OCI-LY3 (cell line): Measurements from ENCODE around the gene CGREF1.

Experiments
- H2AFZ ChIP-seq: fragments of 200-600, 300-600 bp; shearing (Covaris generic); 2 replicates; pipeline ENCODE4 v1.6.0; 2014; ENCODE audit warnings: antibody characterized with exemption, low read depth, low read length
- H3K27ac ChIP-seq: fragments of 200-600, 300-600 bp; sonication (generic); 2 replicates; pipeline ENCODE4 v1.5.1; 2014; ENCODE audit warnings: mild to moderate bottlenecking, low read length, moderate library complexity, mixed read lengths
- H3K27me3 ChIP-seq: fragments of 200-600, 300-600 bp; sonication (generic); 2 replicates; pipeline ENCODE4 v1.6.1; 2014; ENCODE audit warnings: low read depth, low read length, mixed read lengths
- H3K36me3 ChIP-seq: fragments of 200-600, 300-600 bp; sonication (generic); replicated peaks from 2 replicates; pipeline ENCODE3; 2014; ENCODE audit warnings: low read depth, low read length, mixed read lengths
- H3K4me1 ChIP-seq: fragments of 300-600, 200-600 bp; sonication (generic); 2 replicates; pipeline ENCODE4 v1.6.1; 2014; ENCODE audit warnings: low read length, mixed read lengths
- H3K4me2 ChIP-seq: fragments of 200-600, 300-600 bp; sonication (generic); 2 replicates; pipeline ENCODE4 v1.6.1; 2014; ENCODE audit warnings: low read length, mixed read lengths
- H3K4me3 ChIP-seq: fragments of 300-600, 200-600 bp; sonication (generic); 2 replicates; pipeline ENCODE4 v1.5.1; 2014; ENCODE audit warnings: antibody characterized with exemption, mild to moderate bottlenecking, low read length, moderate library complexity
- H3K79me2 ChIP-seq: fragments of 300-600, 200-600 bp; shearing (Covaris generic); 2 replicates; pipeline ENCODE4 v1.6.1; 2014; ENCODE audit warnings: mild to moderate bottlenecking, low read length, mixed read lengths
- H3K9ac ChIP-seq: fragments of 300-600, 200-600 bp; shearing (Covaris generic); 2 replicates; pipeline ENCODE4 v1.6.0; 2014; ENCODE audit warnings: mild to moderate bottlenecking, low read length, moderate library complexity
- H3K9me3 ChIP-seq: fragments of 200-600, 300-600 bp; shearing (Covaris generic); 2 replicates; pipeline ENCODE4 v1.6.1; 2014; ENCODE audit warnings: low read length, mixed read lengths; ENCODE audit not compliant: insufficient read depth
- H4K20me1 ChIP-seq: fragments of 200-600, 300-600 bp; sonication (generic); 2 replicates; pipeline ENCODE4 v1.6.1; 2016; ENCODE audit warnings: low read length, mixed read lengths; ENCODE audit not compliant: insufficient read depth
- CTCF ChIP-seq: fragments of 200-600, 300-600 bp; sonication (generic); IDR thresholded peaks from 2 replicates; pipeline ENCODE4 v1.5.1; 2014; ENCODE audit warnings: antibody characterized with exemption, low read length, low read depth
- EZH2phosphoT487 ChIP-seq: fragments of 200-600 bp; shearing (Covaris generic); IDR thresholded peaks from 2 replicates; pipeline ENCODE4 v1.6.1; 2018; ENCODE audit warnings: antibody characterized with exemption, mixed run types, low read depth

The CGREF1 gene

GRCh38 chr2:27118525-27119329 is at the start of gene CGREF1:
Gene CGREF1, minus strand, starts transcription at chr2:27119128. Its CDS starts 14,762 bp downstream, at chr2:27104366.
- Histone ChIP-seq H3K9ac (peak within 1 kb of the TSS; percentile 61), H3K27me3 (peaks cover 6% of the 10 kb centered on the region), H4K20me1 (no peaks in the 10 kb centered on the region), H3K9me3 (no peaks in the 10 kb centered on the region), H2AFZ (peak within 1 kb of the TSS; percentile 80), H3K4me3 (peak within 1 kb of the TSS; percentile 75), H3K27ac (no peak within 1 kb of the TSS), H3K36me3 (no peaks in the 10 kb centered on the region), H3K4me1 (peaks cover 11% of the 10 kb centered on the region), H3K79me2 (no peaks in the 10 kb centered on the region), H3K4me2 (peak within 1 kb of the TSS; percentile 81)
- no peak for TF ChIP-seq EZH2phosphoT487

GRCh38 chr2:27164960-27165763 is 46.2 kb upstream of the CGREF1 start:
- H3K79me2 ChIP-seq: no peaks in the 10 kb centered on the region
- no peak overlapping the region for H2AFZ ChIP-seq
- no peaks in the 10 kb centered on the region for H3K27me3 ChIP-seq
- TF ChIP-seq EZH2phosphoT487 (no peak), CTCF (no peak)
- H3K27ac ChIP-seq: no peak overlapping the region
- H3K4me1 ChIP-seq: peaks cover 21% of the 10 kb centered on the region
- H4K20me1 ChIP-seq: no peaks in the 10 kb centered on the region
- no peaks in the 10 kb centered on the region for H3K36me3 ChIP-seq
- peaks cover 4% of the 10 kb centered on the region; the same call in 1 of the 2 replicates for H3K9me3 ChIP-seq
- H3K9ac ChIP-seq: no peak overlapping the region
- H3K4me3 ChIP-seq: no peak overlapping the region
- peak overlapping the region; percentile 18; the same call in 1 of the 2 replicates for H3K4me2 ChIP-seq

GRCh38 chr2:27162151-27163121 is 43.5 kb upstream of the CGREF1 start:
- Histone ChIP-seq H3K4me3 (no peak overlapping the region), H2AFZ (no peak overlapping the region)
- TF ChIP-seq CTCF (no peak), EZH2phosphoT487 (no peak)

GRCh38 chr2:27160191-27160590 is 41.3 kb upstream of the CGREF1 start:
- no peaks in the 10 kb centered on the region for H3K36me3 ChIP-seq
- H3K27me3 ChIP-seq: no peaks in the 10 kb centered on the region
- H3K4me1 ChIP-seq: peaks cover 13% of the 10 kb centered on the region
- no peak overlapping the region for H3K27ac ChIP-seq
- TF ChIP-seq CTCF: no peak
- TF ChIP-seq EZH2phosphoT487: no peak
- H3K4me2 ChIP-seq: no peak overlapping the region
- no peaks in the 10 kb centered on the region for H3K79me2 ChIP-seq
- H2AFZ ChIP-seq: no peak overlapping the region
- no peak overlapping the region for H3K4me3 ChIP-seq
- H4K20me1 ChIP-seq: no peaks in the 10 kb centered on the region
- no peak overlapping the region for H3K9ac ChIP-seq
- H3K9me3 ChIP-seq: no peaks in the 10 kb centered on the region

More at GRCh38 chr2:27162151-27163121, 43.5 kb upstream of the CGREF1 start:
- H3K9me3 ChIP-seq: peaks cover 4% of the 10 kb centered on the region; the same call in 1 of the 2 replicates
- no peak overlapping the region for H3K9ac ChIP-seq
- H3K27ac ChIP-seq: no peak overlapping the region
- no peaks in the 10 kb centered on the region for H3K36me3 ChIP-seq
- H3K4me2 ChIP-seq: no peak overlapping the region
- H4K20me1 ChIP-seq: no peaks in the 10 kb centered on the region
- no peaks in the 10 kb centered on the region for H3K79me2 ChIP-seq
- H3K27me3 ChIP-seq: no peaks in the 10 kb centered on the region
- H3K4me1 ChIP-seq: peaks cover 17% of the 10 kb centered on the region
